ENCODE data around the gene LAMC1.

LAMC1 gene

GRCh38 chr1:183027031-183027430 is 3.8 kb downstream of the LAMC1 start:
- no peaks in the 10 kb centered on the region for H3K27me3 ChIP-seq (ENCODE audit: low read length)
- no peak overlapping the region for H3K4me3 ChIP-seq (ENCODE audit: insufficient read depth, low read length, poor library complexity, severe bottlenecking)

GRCh38 chr1:183027791-183028190 is 4.6 kb downstream of the LAMC1 start:
- Histone ChIP-seq H4K20me1 (ENCODE audit: low read depth, low read length) (peaks cover 29% of the 10 kb centered on the region), H3F3A (ENCODE audit: insufficient read depth) (0 out of 2 replicates have a peak, but pooled peaks cover 8% of the 10 kb centered on the region), H3K36me3 (ENCODE audit: low read length) (peaks cover 8% of the 10 kb centered on the region; the same call in 1 of the 2 replicates), H3K27ac (ENCODE audit: low read depth, low read length) (no peak overlapping the region), H3K4me2 (ENCODE audit: low read depth, low read length, poor library complexity, severe bottlenecking) (no peak overlapping the region), H3K27me3 (ENCODE audit: low read length) (no peaks in the 10 kb centered on the region), H2AFZ (ENCODE audit: low read depth, low read length, severe bottlenecking) (no peak overlapping the region), H3K9me2 (replicated peaks; ENCODE audit: insufficient read depth, low read length) (no peaks in the 10 kb centered on the region), H3K79me2 (ENCODE audit: insufficient read depth, low read length) (peaks cover 4% of the 10 kb centered on the region; the same call in 1 of the 2 replicates), H3K9me3 (ENCODE audit: insufficient read depth, low read length) (no peaks in the 10 kb centered on the region), H3K4me3 (ENCODE audit: insufficient read depth, low read length, poor library complexity, severe bottlenecking) (no peak overlapping the region), H3K9ac (ENCODE audit: low read length) (no peak overlapping the region)
- no peak for TF ChIP-seq EZH2phosphoT487 (conservative IDR thresholded peaks at IDR 0.05; ENCODE audit: low read length)
- TF ChIP-seq CTCF (IDR thresholded peaks at IDR 0.05; ENCODE audit: insufficient read depth, low read length, poor library complexity, severe bottlenecking), result no peak

More at GRCh38 chr1:183027031-183027430, 3.8 kb downstream of the LAMC1 start:
- TF ChIP-seq EZH2phosphoT487 (conservative IDR thresholded peaks at IDR 0.05; ENCODE audit: low read length), result no peak
- TF ChIP-seq CTCF (IDR thresholded peaks at IDR 0.05; ENCODE audit: insufficient read depth, low read length, poor library complexity, severe bottlenecking), result no peak
- Histone ChIP-seq H2AFZ (ENCODE audit: low read depth, low read length, severe bottlenecking) (no peak overlapping the region), H3K36me3 (ENCODE audit: low read length) (peaks cover 8% of the 10 kb centered on the region; the same call in 1 of the 2 replicates), H3K27ac (ENCODE audit: low read depth, low read length) (no peak overlapping the region), H3F3A (ENCODE audit: insufficient read depth) (peaks cover 12% of the 10 kb centered on the region; the same call in 1 of the 2 replicates), H3K9me2 (replicated peaks; ENCODE audit: insufficient read depth, low read length) (no peaks in the 10 kb centered on the region), H3K4me2 (ENCODE audit: low read depth, low read length, poor library complexity, severe bottlenecking) (no peak overlapping the region), H3K79me2 (ENCODE audit: insufficient read depth, low read length) (peaks cover 4% of the 10 kb centered on the region; the same call in 1 of the 2 replicates), H3K9me3 (ENCODE audit: insufficient read depth, low read length) (no peaks in the 10 kb centered on the region), H4K20me1 (ENCODE audit: low read depth, low read length) (peaks cover 25% of the 10 kb centered on the region), H3K9ac (ENCODE audit: low read length) (no peak overlapping the region)

GRCh38 chr1:183029591-183030000 is 6.4 kb downstream of the LAMC1 start:
- TF ChIP-seq CTCF (IDR thresholded peaks at IDR 0.05; ENCODE audit: insufficient read depth, low read length, poor library complexity, severe bottlenecking), result no peak
- TF ChIP-seq EZH2phosphoT487 (conservative IDR thresholded peaks at IDR 0.05; ENCODE audit: low read length), result no peak
- Histone ChIP-seq H3K27ac (ENCODE audit: low read depth, low read length) (no peak overlapping the region), H3K9me2 (replicated peaks; ENCODE audit: insufficient read depth, low read length) (no peaks in the 10 kb centered on the region), H4K20me1 (ENCODE audit: low read depth, low read length) (peaks cover 23% of the 10 kb centered on the region), H3K36me3 (ENCODE audit: low read length) (peaks cover 8% of the 10 kb centered on the region; the same call in 1 of the 2 replicates), H3K9ac (ENCODE audit: low read length) (no peak overlapping the region), H3K4me2 (ENCODE audit: low read depth, low read length, poor library complexity, severe bottlenecking) (no peak overlapping the region), H3K27me3 (ENCODE audit: low read length) (no peaks in the 10 kb centered on the region), H3F3A (ENCODE audit: insufficient read depth) (0 out of 2 replicates have a peak, but pooled peaks cover 6% of the 10 kb centered on the region), H3K9me3 (ENCODE audit: insufficient read depth, low read length) (no peaks in the 10 kb centered on the region), H3K79me2 (ENCODE audit: insufficient read depth, low read length) (peaks cover 4% of the 10 kb centered on the region; the same call in 1 of the 2 replicates), H3K4me3 (ENCODE audit: insufficient read depth, low read length, poor library complexity, severe bottlenecking) (no peak overlapping the region), H2AFZ (ENCODE audit: low read depth, low read length, severe bottlenecking) (no peak overlapping the region)
